ENCODE results near the gene PCNX2. TPM values are rescaled to one million over a fixed set of nuclear protein-coding genes. Genes with fewer than 3 reads are reported as not detected.

PCNX2 gene
- total RNA-seq, 1 experiment from 2014 or later = 63.4 TPM

- H3K27me3 Mint-ChIP-seq (ENCODE audit: unreplicated experiment) = no peaks in the 10 kb centered on the region
- BruUV-seq (replicated peaks) = no TSS peak
- intact Hi-C loops (cut with micrococcal nuclease; ENCODE audit: unreplicated experiment) = loop anchor here (2.0 kb wide), 1 partner anchor 14 kb away; no protein-coding TSS in a partner anchor
- H3K27ac Mint-ChIP-seq (ENCODE audit: unreplicated experiment) = peak overlapping the region; percentile 80
- H3K4me3 Mint-ChIP-seq (ENCODE audit: low read depth, unreplicated experiment) = peak overlapping the region; percentile 87
- CTCF ChIA-PET = interaction anchor here (1.2 to 1.4 kb wide), 2 partner anchors 15 to 39 kb away, joined by 3 to 5 read pairs; no protein-coding TSS in a partner anchor
- TF ChIP-seq CTCF (IDR thresholded peaks at IDR 0.05; ENCODE audit: unreplicated experiment) = no peak
- peaks cover 28% of the 10 kb centered on the region for H3K4me1 Mint-ChIP-seq (ENCODE audit: low read depth, unreplicated experiment)
- DNase-seq = peak; percentile 53
- H3K9me3 Mint-ChIP-seq (ENCODE audit: low read depth, unreplicated experiment) = no peaks in the 10 kb centered on the region
- peaks cover 35% of the 10 kb centered on the region for H3K36me3 Mint-ChIP-seq (ENCODE audit: insufficient read depth, unreplicated experiment)
These were observed 32.8 kb upstream of the PCNX2 start for GRCh38 chr1:233328142-233328921.

GRCh38 chr1:233327651-233328141 is 32.2 kb upstream of the PCNX2 start, which contains the start of gene MAP3K21:
Gene MAP3K21, plus strand, starts transcription at chr1:233327724. Its CDS starts 305 bp downstream, at chr1:233328029.
- Mint-ChIP-seq H3K27me3 (ENCODE audit: unreplicated experiment) (no peaks in the 10 kb centered on the region), H3K4me3 (ENCODE audit: low read depth, unreplicated experiment) (peak within 1 kb of the TSS; percentile 87), H3K4me1 (ENCODE audit: low read depth, unreplicated experiment) (peaks cover 27% of the 10 kb centered on the region), H3K9me3 (ENCODE audit: low read depth, unreplicated experiment) (no peaks in the 10 kb centered on the region), H3K27ac (ENCODE audit: unreplicated experiment) (peak within 1 kb of the TSS; percentile 80), H3K36me3 (ENCODE audit: insufficient read depth, unreplicated experiment) (peaks cover 35% of the 10 kb centered on the region)
- BruUV-seq (replicated peaks) = no TSS peak
- intact Hi-C loops (cut with micrococcal nuclease; ENCODE audit: unreplicated experiment) = loop anchor here (2.0 kb wide), 2 partner anchors 15 to 33 kb away; partner anchors contain the start of gene PCNX2
- no peak for DNase-seq
- no peak for TF ChIP-seq CTCF (IDR thresholded peaks at IDR 0.05; ENCODE audit: unreplicated experiment)
- CTCF ChIA-PET = interaction anchor here (0.6 to 1.4 kb wide), 3 partner anchors 15 to 1376 kb away, joined by 3 to 7 read pairs (median 5); no protein-coding TSS in a partner anchor

GRCh38 chr1:233326811-233327650 is 31.5 kb upstream of the PCNX2 start:
- H3K4me1 Mint-ChIP-seq (ENCODE audit: low read depth, unreplicated experiment) = peaks cover 20% of the 10 kb centered on the region
- H3K27ac Mint-ChIP-seq (ENCODE audit: unreplicated experiment) = peak overlapping the region; percentile 74
- no TSS peak for BruUV-seq (replicated peaks)
- H3K27me3 Mint-ChIP-seq (ENCODE audit: unreplicated experiment) = no peaks in the 10 kb centered on the region
- no peak for TF ChIP-seq CTCF (IDR thresholded peaks at IDR 0.05; ENCODE audit: unreplicated experiment)
- H3K9me3 Mint-ChIP-seq (ENCODE audit: low read depth, unreplicated experiment) = no peaks in the 10 kb centered on the region
- peak overlapping the region; percentile 87 for H3K4me3 Mint-ChIP-seq (ENCODE audit: low read depth, unreplicated experiment)
- DNase-seq = peak; percentile 100
- intact Hi-C loops (cut with micrococcal nuclease; ENCODE audit: unreplicated experiment) = loop anchor here (2.0 kb wide), 1 partner anchor 32 kb away; the partner anchor contains the start of gene PCNX2
- CTCF ChIA-PET = interaction anchor here (0.6 to 1.2 kb wide), 2 partner anchors 40 to 1375 kb away, joined by 5 to 7 read pairs; no protein-coding TSS in a partner anchor
- H3K36me3 Mint-ChIP-seq (ENCODE audit: insufficient read depth, unreplicated experiment) = peaks cover 35% of the 10 kb centered on the region

- Mint-ChIP-seq H3K36me3 (ENCODE audit: insufficient read depth, unreplicated experiment) (peaks cover 35% of the 10 kb centered on the region), H3K27ac (ENCODE audit: unreplicated experiment) (peak overlapping the region; percentile 74), H3K4me1 (ENCODE audit: low read depth, unreplicated experiment) (peaks cover 16% of the 10 kb centered on the region), H3K4me3 (ENCODE audit: low read depth, unreplicated experiment) (peak overlapping the region; percentile 87), H3K27me3 (ENCODE audit: unreplicated experiment) (no peaks in the 10 kb centered on the region), H3K9me3 (ENCODE audit: low read depth, unreplicated experiment) (no peaks in the 10 kb centered on the region)
- BruUV-seq (replicated peaks) = no TSS peak
- CTCF ChIA-PET = no interaction called here
- intact Hi-C loops (cut with micrococcal nuclease; ENCODE audit: unreplicated experiment) = loop anchor here (2.0 kb wide), 1 partner anchor 32 kb away; the partner anchor contains the start of gene PCNX2
- no peak for TF ChIP-seq CTCF (IDR thresholded peaks at IDR 0.05; ENCODE audit: unreplicated experiment)
- no peak for DNase-seq
These were observed 30.8 kb upstream of the PCNX2 start for GRCh38 chr1:233326319-233326718.

Data from Calu3 (cell line).